ENCODE results near the gene CD82.

GRCh38 chr11:44607319-44607962 lies 42.0 kb downstream of the CD82 start:
- TF ChIP-seq, protein P1, sequence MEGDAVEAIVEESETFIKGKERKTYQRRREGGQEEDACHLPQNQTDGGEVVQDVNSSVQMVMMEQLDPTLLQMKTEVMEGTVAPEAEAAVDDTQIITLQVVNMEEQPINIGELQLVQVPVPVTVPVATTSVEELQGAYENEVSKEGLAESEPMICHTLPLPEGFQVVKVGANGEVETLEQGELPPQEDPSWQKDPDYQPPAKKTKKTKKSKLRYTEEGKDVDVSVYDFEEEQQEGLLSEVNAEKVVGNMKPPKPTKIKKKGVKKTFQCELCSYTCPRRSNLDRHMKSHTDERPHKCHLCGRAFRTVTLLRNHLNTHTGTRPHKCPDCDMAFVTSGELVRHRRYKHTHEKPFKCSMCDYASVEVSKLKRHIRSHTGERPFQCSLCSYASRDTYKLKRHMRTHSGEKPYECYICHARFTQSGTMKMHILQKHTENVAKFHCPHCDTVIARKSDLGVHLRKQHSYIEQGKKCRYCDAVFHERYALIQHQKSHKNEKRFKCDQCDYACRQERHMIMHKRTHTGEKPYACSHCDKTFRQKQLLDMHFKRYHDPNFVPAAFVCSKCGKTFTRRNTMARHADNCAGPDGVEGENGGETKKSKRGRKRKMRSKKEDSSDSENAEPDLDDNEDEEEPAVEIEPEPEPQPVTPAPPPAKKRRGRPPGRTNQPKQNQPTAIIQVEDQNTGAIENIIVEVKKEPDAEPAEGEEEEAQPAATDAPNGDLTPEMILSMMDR (conservative IDR thresholded peaks at IDR 0.05; ENCODE audit: low read length) = no peak
- no peak for TF ChIP-seq EZH2phosphoT487 (IDR thresholded peaks at IDR 0.05; ENCODE audit: borderline replicate concordance, low read depth, low read length)
